HUES64 (cell line): ENCODE results near the gene LAMB3.

Experiments used
- H3K27ac ChIP-seq: 2 replicates; pipeline ENCODE4 v1.7.0; 2013; ENCODE audit warnings: low read depth, low read length, inconsistent platforms
- H3K27me3 ChIP-seq: 2 replicates; pipeline ENCODE4 v1.6.1; 2013; ENCODE audit warnings: mild to moderate bottlenecking, low read length; ENCODE audit not compliant: insufficient read depth
- H3K36me3 ChIP-seq: 2 replicates; pipeline ENCODE4 v1.6.1; 2013; ENCODE audit warnings: mild to moderate bottlenecking, low read length; ENCODE audit not compliant: insufficient read depth
- H3K4me1 ChIP-seq: 2 replicates; pipeline ENCODE4 v1.6.1; 2013; ENCODE audit warnings: mild to moderate bottlenecking, low read length, moderate library complexity; ENCODE audit not compliant: insufficient read depth
- H3K4me3 ChIP-seq: 2 replicates; pipeline ENCODE4 v1.5.1; 2013; ENCODE audit warnings: mild to moderate bottlenecking, low read length, moderate library complexity
- H3K9ac ChIP-seq: 2 replicates; pipeline ENCODE4 v1.6.1; 2013; ENCODE audit warnings: mild to moderate bottlenecking, low read depth, low read length
- H3K9me3 ChIP-seq: 2 replicates; pipeline ENCODE4 v1.6.1; 2013; ENCODE audit warnings: low read depth, low read length; ENCODE audit not compliant: insufficient read depth
- WGBS: fragments of 150-250, 120-280 bp; methylation state at CpG from one replicate; pipeline ENCODE4 v1.1.7; 2013; ENCODE audit warnings: missing lambda C conversion rate; 5-methylcytosine and 5-hydroxymethylcytosine counted together

Gene LAMB3

DNA sequence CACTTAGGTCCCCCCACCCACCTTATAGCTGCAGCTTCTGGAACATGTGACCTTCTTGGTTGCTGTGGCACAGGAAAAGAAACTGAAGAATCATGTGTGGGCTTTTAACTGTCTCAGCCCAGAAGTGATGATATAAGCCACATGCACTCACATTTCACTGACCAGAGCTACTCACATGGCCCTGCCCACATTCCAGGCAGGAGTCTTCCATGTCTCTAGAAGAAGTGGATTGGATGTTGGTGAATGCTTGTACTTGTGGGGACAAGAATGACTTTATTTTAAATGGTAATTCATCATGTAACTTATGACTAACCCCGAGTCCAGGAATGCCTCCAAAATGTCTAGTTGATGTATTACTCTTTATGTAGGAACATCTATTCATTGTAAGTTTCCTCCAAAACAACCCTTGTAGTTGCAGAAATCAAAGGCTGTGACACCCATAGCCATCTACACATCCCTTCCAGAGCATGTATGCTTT, 84.5 kb downstream of the LAMB3 start:
- Histone ChIP-seq H3K36me3 (no peaks in the 10 kb centered on the region), H3K27me3 (peaks cover 5% of the 10 kb centered on the region; the same call in 1 of the 2 replicates), H3K9me3 (no peaks in the 10 kb centered on the region), H3K4me1 (no peaks in the 10 kb centered on the region), H3K9ac (no peak overlapping the region), H3K27ac (no peak overlapping the region), H3K4me3 (no peak overlapping the region)
- WGBS = no CpG with 5 or more reads among the region's 1 CpG

DNA sequence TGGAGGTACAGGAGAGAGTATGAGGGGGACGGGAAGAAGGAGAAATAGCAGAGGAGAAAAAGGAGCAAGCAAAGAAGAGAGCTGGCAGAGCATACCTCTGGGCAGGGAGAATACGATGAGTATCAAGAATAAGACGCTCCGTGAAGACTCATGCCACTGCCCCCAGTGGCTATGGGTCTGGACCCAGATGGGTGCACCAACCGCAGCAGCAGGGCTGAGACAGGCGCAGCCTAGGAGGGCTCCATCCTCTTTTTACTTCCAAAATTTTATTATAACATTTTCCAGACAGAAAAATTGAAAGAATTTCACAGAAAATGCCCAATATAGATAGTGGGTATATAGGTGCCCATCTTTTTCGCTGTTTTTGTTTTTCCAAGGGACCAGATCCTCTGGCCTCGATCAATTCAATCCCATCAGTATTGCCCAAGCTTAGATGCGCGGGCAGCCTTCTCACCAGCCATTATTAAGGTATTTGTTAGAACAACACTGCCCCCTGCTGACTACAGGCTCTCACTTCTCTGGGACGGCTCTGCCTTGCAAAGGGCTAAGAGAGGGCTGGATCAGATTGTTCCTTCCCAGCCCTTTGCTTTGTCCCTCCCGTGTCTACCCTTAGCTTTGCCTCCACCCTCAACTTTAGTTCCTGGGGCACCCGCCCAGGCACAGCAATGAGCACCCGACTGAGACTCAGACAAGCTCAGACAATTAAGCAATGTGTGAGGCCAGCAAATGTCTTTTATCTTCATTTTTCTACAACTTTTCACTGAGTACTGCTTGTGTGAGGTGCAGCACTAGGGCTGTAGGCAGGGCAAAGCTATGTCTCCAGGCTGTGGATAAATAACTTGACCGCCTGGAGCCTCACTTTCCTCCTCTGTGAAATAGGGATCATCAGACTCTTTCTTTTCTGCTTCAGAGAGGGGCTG, 86.2 kb downstream of the LAMB3 start:
- H3K4me1 ChIP-seq = no peaks in the 10 kb centered on the region
- H3K9ac ChIP-seq = no peak overlapping the region
- no peak overlapping the region for H3K27ac ChIP-seq
- H3K9me3 ChIP-seq = no peaks in the 10 kb centered on the region
- H3K4me3 ChIP-seq = no peak overlapping the region
- 40% methylated on average over 15 of the region's 15 CpGs for WGBS
- peaks cover 5% of the 10 kb centered on the region; the same call in 1 of the 2 replicates for H3K27me3 ChIP-seq
- H3K36me3 ChIP-seq = no peaks in the 10 kb centered on the region
